Fibroblast of lung (primary cell): Measurements from ENCODE around the gene ABITRAM. TPM values are rescaled to one million over a fixed set of nuclear protein-coding genes. Genes with fewer than 3 reads are reported as not detected.
A peak's percentile ranks its signal among the peaks of the same experiment; 100 is the strongest.
"Not testable (repeated sequence)": the region's sequence is repeated elsewhere in the genome, so short reads cannot be mapped to it uniquely, and the experiment has no call there.

Experiments used
- DNase-seq, 2 donors: peaks; one replicate each; pipeline versions ENCODE4 v3.0.0 to v3.0.0-alpha.2; 2010; ENCODE audit warnings: low read depth in 2 of 2
- H2AFZ ChIP-seq: 2 replicates; pipeline ENCODE4 v1.5.1; 2012; ENCODE audit warnings: low read length, control low read depth, inconsistent platforms
- H3K27ac ChIP-seq: 2 replicates; pipeline ENCODE4 v1.5.1; 2011; ENCODE audit warnings: low read length, control low read depth; ENCODE audit not compliant: insufficient read depth
- H3K27me3 ChIP-seq: 2 replicates; pipeline ENCODE4 v1.5.1; 2011; ENCODE audit warnings: mild to moderate bottlenecking, low read length; ENCODE audit not compliant: control insufficient read depth, insufficient read depth
- H3K36me3 ChIP-seq: 2 replicates; pipeline ENCODE4 v1.5.1; 2011; ENCODE audit warnings: low read length; ENCODE audit not compliant: control insufficient read depth, insufficient read depth
- H3K4me1 ChIP-seq: 2 replicates; pipeline ENCODE4 v1.5.1; 2011; ENCODE audit warnings: low read length; ENCODE audit not compliant: control insufficient read depth, insufficient read depth; ENCODE audit errors: extremely low read depth
- H3K4me2 ChIP-seq: 2 replicates; pipeline ENCODE4 v1.5.1; 2011; ENCODE audit warnings: low read length, control low read depth; ENCODE audit not compliant: insufficient read depth; ENCODE audit errors: extremely low read depth
- H3K4me3 ChIP-seq, 4 experiments: fragments of 200-600 bp in 1 of 4; sonication (generic) in 1 of 4; replicated peaks in 1 of 4; 2 replicates each; pipeline ENCODE4 v1.5.1; 2011 to 2016; ENCODE audit warnings: low read length in 4 of 4, low read depth in 3 of 4, mild to moderate bottlenecking in 3 of 4, control low read depth in 2 of 4, inconsistent platforms in 1 of 4, mixed read lengths in 1 of 4; ENCODE audit not compliant: insufficient read depth in 1 of 4; ENCODE audit errors: control extremely low read depth in 1 of 4
- H3K79me2 ChIP-seq: 2 replicates; pipeline ENCODE4 v1.5.1; 2012; ENCODE audit warnings: mild to moderate bottlenecking, low read length, inconsistent platforms; ENCODE audit not compliant: control insufficient read depth, insufficient read depth
- H3K9ac ChIP-seq: 2 replicates; pipeline ENCODE4 v1.5.1; 2011; ENCODE audit warnings: mild to moderate bottlenecking, low read length, control low read depth; ENCODE audit not compliant: insufficient read depth
- H3K9me3 ChIP-seq: 2 replicates; pipeline ENCODE4 v1.5.1; 2012; ENCODE audit warnings: low read depth, low read length; ENCODE audit not compliant: control insufficient read depth, insufficient read depth
- H4K20me1 ChIP-seq: 2 replicates; pipeline ENCODE4 v1.5.1; 2011; ENCODE audit warnings: low read length; ENCODE audit not compliant: control insufficient read depth, insufficient read depth; ENCODE audit errors: extremely low read depth
- EZH2 ChIP-seq: IDR thresholded peaks from 2 replicates; pipeline ENCODE4 v1.5.1; 2012; ENCODE audit warnings: low read length, control low read depth, mild to moderate bottlenecking; ENCODE audit errors: missing control alignments
- polyA plus RNA-seq, 2 donors: library from polyadenylated mRNA; depleted of rRNA in 1 of 2; stranded (reverse) in 1 of 2; unstranded in 1 of 2; fragments of >200 nt; gene quantifications; 2 replicates each; pipeline ENCODE4 v1.2.1, GENCODE V29; 2011 to 2012; ENCODE audit warnings: missing spikeins in 1 of 2
- total RNA-seq: library from RNA; depleted of rRNA; stranded (reverse); fragments of >200 nt; gene quantifications from 2 replicates; pipeline ENCODE4 v1.2.1, GENCODE V29; 2014
- TF ChIP-seq, protein P1 (sequence below), 2 donors: IDR thresholded peaks in 1 of 2; conservative IDR thresholded peaks in 1 of 2; 1 replicate in 1 of 2; 2 replicates in 1 of 2; pipeline ENCODE4 v1.5.1; 2011 to 2012; ENCODE audit warnings: low read length in 2 of 2, control low read depth in 1 of 2, inconsistent platforms in 1 of 2, low read depth in 1 of 2, mild to moderate bottlenecking in 1 of 2

Gene ABITRAM
- total and polyA plus RNA-seq, 2 donors (not counting 1 experiment from before 2014, with no cell fraction given), result 8.8 to 24.8 TPM

DNA sequence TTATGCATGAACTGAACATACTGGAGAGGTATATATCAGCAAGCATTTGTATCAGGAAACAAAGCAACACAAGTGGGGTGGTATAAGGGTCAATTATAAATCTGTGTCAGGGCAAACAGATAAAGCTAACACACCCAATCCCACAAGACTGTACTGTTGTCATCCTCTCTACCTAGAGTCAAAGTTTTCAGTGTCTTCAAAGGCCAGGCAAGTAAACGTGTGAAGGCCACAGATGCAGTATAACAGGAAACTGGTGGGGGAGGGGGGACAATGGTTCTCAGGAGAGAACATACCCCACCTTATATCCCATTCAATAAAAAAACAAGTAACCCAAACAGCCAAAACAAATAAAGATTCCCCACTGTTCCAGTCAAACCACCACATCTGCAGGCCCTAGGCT, 22.4 kb upstream of the ABITRAM start:
- Histone ChIP-seq H3K36me3 (peaks cover 5% of the 10 kb centered on the region), H2AFZ (no peak overlapping the region), H3K9ac (no peak overlapping the region), H3K4me1 (no peaks in the 10 kb centered on the region), H3K4me3 (no peak overlapping the region), H3K27me3 (no peaks in the 10 kb centered on the region), H3K27ac (no peak overlapping the region), H3K4me2 (no peak overlapping the region), H3K79me2 (no peaks in the 10 kb centered on the region), H4K20me1 (no peaks in the 10 kb centered on the region), H3K9me3 (no peaks in the 10 kb centered on the region)
- no peak for DNase-seq
- TF ChIP-seq, protein P1, sequence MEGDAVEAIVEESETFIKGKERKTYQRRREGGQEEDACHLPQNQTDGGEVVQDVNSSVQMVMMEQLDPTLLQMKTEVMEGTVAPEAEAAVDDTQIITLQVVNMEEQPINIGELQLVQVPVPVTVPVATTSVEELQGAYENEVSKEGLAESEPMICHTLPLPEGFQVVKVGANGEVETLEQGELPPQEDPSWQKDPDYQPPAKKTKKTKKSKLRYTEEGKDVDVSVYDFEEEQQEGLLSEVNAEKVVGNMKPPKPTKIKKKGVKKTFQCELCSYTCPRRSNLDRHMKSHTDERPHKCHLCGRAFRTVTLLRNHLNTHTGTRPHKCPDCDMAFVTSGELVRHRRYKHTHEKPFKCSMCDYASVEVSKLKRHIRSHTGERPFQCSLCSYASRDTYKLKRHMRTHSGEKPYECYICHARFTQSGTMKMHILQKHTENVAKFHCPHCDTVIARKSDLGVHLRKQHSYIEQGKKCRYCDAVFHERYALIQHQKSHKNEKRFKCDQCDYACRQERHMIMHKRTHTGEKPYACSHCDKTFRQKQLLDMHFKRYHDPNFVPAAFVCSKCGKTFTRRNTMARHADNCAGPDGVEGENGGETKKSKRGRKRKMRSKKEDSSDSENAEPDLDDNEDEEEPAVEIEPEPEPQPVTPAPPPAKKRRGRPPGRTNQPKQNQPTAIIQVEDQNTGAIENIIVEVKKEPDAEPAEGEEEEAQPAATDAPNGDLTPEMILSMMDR (conservative IDR thresholded peaks at IDR 0.05 in 1 of 2, IDR thresholded peaks at IDR 0.05 in 1 of 2; ENCODE audit: low read depth in 1 of 2, low read length in 2 of 2), result no peak
- TF ChIP-seq EZH2, result no peak

DNA sequence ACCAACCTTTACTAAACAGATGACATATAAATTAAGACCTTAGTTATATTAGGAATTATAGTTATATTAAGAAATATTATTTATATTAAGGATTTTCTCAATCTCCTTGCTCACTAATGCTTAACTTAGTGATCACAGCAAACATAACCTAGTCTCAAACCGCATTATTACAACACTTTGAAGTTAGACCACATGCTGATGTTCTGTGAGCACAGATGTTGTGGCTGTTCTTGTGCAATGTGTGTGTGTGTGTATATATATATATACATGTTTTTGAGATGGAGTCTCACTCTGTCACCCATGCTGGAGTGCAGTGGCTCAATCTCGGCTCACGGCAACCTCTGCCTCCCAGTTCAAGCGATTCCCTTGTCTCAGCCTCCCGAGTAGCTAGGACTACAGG, 20.8 kb upstream of the ABITRAM start:
- Histone ChIP-seq H3K27me3 (no peaks in the 10 kb centered on the region), H3K27ac (no peak overlapping the region), H3K4me2 (no peak overlapping the region), H3K4me3 (no peak overlapping the region), H3K79me2 (no peaks in the 10 kb centered on the region), H3K36me3 (peaks cover 3% of the 10 kb centered on the region), H4K20me1 (no peaks in the 10 kb centered on the region), H3K4me1 (no peaks in the 10 kb centered on the region), H2AFZ (no peak overlapping the region), H3K9me3 (no peaks in the 10 kb centered on the region), H3K9ac (no peak overlapping the region)
- TF ChIP-seq, protein P1 (conservative IDR thresholded peaks at IDR 0.05 in 1 of 2, IDR thresholded peaks at IDR 0.05 in 1 of 2; ENCODE audit: low read depth in 1 of 2, low read length in 2 of 2), result no peak
- no peak for TF ChIP-seq EZH2
- DNase-seq, result peak in 1 of 2 donors; percentile 18

DNA sequence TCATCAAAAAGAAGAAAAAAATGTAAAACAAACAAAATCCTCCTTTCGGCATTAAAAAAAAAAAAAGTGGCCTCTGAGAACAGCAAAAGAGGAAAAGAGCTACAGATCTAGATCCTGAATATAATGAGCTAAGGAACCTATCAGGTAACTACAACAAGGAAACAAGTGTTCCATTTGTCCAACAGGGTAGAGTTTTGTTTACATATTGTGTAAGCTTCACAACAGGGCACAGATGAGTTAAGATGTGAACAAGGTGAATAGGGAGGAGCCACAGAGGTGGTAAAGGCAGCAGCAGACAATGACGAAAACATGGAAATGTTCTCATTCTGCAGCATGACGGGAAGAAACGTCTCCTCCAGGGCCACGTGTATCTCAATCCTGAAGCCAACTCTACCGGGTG, 14.7 kb upstream of the ABITRAM start:
- H3K27me3 ChIP-seq, result no peaks in the 10 kb centered on the region
- no peak overlapping the region for H3K9ac ChIP-seq
- no peaks in the 10 kb centered on the region for H3K79me2 ChIP-seq
- H4K20me1 ChIP-seq, result no peaks in the 10 kb centered on the region
- TF ChIP-seq, protein P1 (conservative IDR thresholded peaks at IDR 0.05 in 1 of 2, IDR thresholded peaks at IDR 0.05 in 1 of 2; ENCODE audit: low read depth in 1 of 2, low read length in 2 of 2), result no peak
- TF ChIP-seq EZH2, result no peak
- no peak overlapping the region for H3K4me3 ChIP-seq
- peaks cover 5% of the 10 kb centered on the region for H3K36me3 ChIP-seq
- no peak for DNase-seq
- H2AFZ ChIP-seq, result no peak overlapping the region
- no peak overlapping the region for H3K27ac ChIP-seq
- no peaks in the 10 kb centered on the region for H3K4me1 ChIP-seq
- no peaks in the 10 kb centered on the region for H3K9me3 ChIP-seq
- H3K4me2 ChIP-seq, result no peak overlapping the region

DNA sequence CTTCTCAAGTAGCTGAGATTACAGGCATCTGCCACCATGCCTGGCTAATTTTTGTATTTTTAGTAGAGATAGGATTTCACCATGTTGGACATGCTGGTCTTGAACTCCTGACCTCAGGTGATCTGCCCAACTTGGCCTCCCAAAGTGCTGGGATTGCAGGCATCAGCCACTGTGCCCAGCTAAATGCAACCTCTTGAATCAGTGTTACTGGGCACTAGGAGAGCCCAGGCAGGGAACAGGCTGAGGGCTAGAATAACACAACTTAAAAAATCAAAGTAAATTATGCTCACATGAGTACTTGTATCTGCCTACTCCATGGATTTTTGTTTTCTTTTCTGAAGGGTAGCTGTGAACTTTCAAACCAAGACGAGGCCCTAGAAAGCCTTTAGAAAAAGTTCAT, 13.8 kb upstream of the ABITRAM start:
- not testable (repeated sequence) for H3K9me3 ChIP-seq, H3K27me3 ChIP-seq, H3K4me3 ChIP-seq, H3K9ac ChIP-seq, DNase-seq, H3K4me2 ChIP-seq, H3K4me1 ChIP-seq, H3K79me2 ChIP-seq, H2AFZ ChIP-seq, H3K27ac ChIP-seq, H4K20me1 ChIP-seq, H3K36me3 ChIP-seq
